ENCODE data around the gene HEPHL1.

The HEPHL1 gene

GRCh38 chr11:94066901-94067429 is 45.8 kb downstream of the HEPHL1 start:
- Histone ChIP-seq H3K36me3 (ENCODE audit: control insufficient read depth, insufficient read depth, low read length) (no peaks in the 10 kb centered on the region), H3K9ac (no peak overlapping the region), H3K4me2 (ENCODE audit: low read length) (no peak overlapping the region), H2AFZ (no peak overlapping the region), H3K4me1 (no peaks in the 10 kb centered on the region), H3K79me2 (no peaks in the 10 kb centered on the region), H3K9me3 (ENCODE audit: control insufficient read depth, low read length) (no peaks in the 10 kb centered on the region), H3K27me3 (ENCODE audit: control insufficient read depth, insufficient read depth, low read length) (no peaks in the 10 kb centered on the region), H3K27ac (no peak overlapping the region), H3K4me3 (ENCODE audit: low read depth, low read length) (no peak overlapping the region)
- TF ChIP-seq CTCF (IDR thresholded peaks at IDR 0.05): no peak

GRCh38 chr11:94068764-94069163 is 47.6 kb downstream of the HEPHL1 start:
- Histone ChIP-seq H3K4me2 (ENCODE audit: low read length) (no peak overlapping the region), H3K27me3 (ENCODE audit: control insufficient read depth, insufficient read depth, low read length) (no peaks in the 10 kb centered on the region), H3K9ac (no peak overlapping the region), H3K27ac (no peak overlapping the region), H3K9me3 (ENCODE audit: control insufficient read depth, low read length) (no peaks in the 10 kb centered on the region), H3K4me1 (no peaks in the 10 kb centered on the region), H3K4me3 (ENCODE audit: low read depth, low read length) (no peak overlapping the region), H2AFZ (no peak overlapping the region), H3K79me2 (no peaks in the 10 kb centered on the region), H3K36me3 (ENCODE audit: control insufficient read depth, insufficient read depth, low read length) (no peaks in the 10 kb centered on the region)
- TF ChIP-seq CTCF (IDR thresholded peaks at IDR 0.05): no peak

- Histone ChIP-seq H2AFZ (no peak overlapping the region), H3K4me3 (ENCODE audit: low read depth, low read length) (no peak overlapping the region), H3K79me2 (no peaks in the 10 kb centered on the region), H3K36me3 (ENCODE audit: control insufficient read depth, insufficient read depth, low read length) (no peaks in the 10 kb centered on the region), H3K4me2 (ENCODE audit: low read length) (no peak overlapping the region), H3K9ac (no peak overlapping the region), H3K9me3 (ENCODE audit: control insufficient read depth, low read length) (no peaks in the 10 kb centered on the region), H3K27ac (no peak overlapping the region), H3K27me3 (ENCODE audit: control insufficient read depth, insufficient read depth, low read length) (no peaks in the 10 kb centered on the region), H3K4me1 (no peaks in the 10 kb centered on the region)
- TF ChIP-seq CTCF (IDR thresholded peaks at IDR 0.05): no peak
Measured at GRCh38 chr11:94077552-94078293, 56.6 kb downstream of the HEPHL1 start.

GRCh38 chr11:94084164-94084563 is 63.0 kb downstream of the HEPHL1 start:
- H3K4me3 ChIP-seq (ENCODE audit: low read depth, low read length): no peak overlapping the region
- no peaks in the 10 kb centered on the region for H3K27me3 ChIP-seq (ENCODE audit: control insufficient read depth, insufficient read depth, low read length)
- no peak for TF ChIP-seq CTCF (IDR thresholded peaks at IDR 0.05)
- no peak overlapping the region for H2AFZ ChIP-seq
- no peak overlapping the region for H3K4me2 ChIP-seq (ENCODE audit: low read length)
- H3K27ac ChIP-seq: no peak overlapping the region
- no peaks in the 10 kb centered on the region for H3K36me3 ChIP-seq (ENCODE audit: control insufficient read depth, insufficient read depth, low read length)
- no peaks in the 10 kb centered on the region for H3K4me1 ChIP-seq
- no peaks in the 10 kb centered on the region for H3K9me3 ChIP-seq (ENCODE audit: control insufficient read depth, low read length)
- no peaks in the 10 kb centered on the region for H3K79me2 ChIP-seq
- H3K9ac ChIP-seq: no peak overlapping the region

- Histone ChIP-seq H3K4me3 (ENCODE audit: low read depth, low read length) (no peak overlapping the region), H3K36me3 (ENCODE audit: control insufficient read depth, insufficient read depth, low read length) (no peaks in the 10 kb centered on the region), H3K79me2 (no peaks in the 10 kb centered on the region), H3K9ac (no peak overlapping the region), H2AFZ (no peak overlapping the region), H3K4me2 (ENCODE audit: low read length) (no peak overlapping the region), H3K4me1 (no peaks in the 10 kb centered on the region), H3K9me3 (ENCODE audit: control insufficient read depth, low read length) (no peaks in the 10 kb centered on the region), H3K27me3 (ENCODE audit: control insufficient read depth, insufficient read depth, low read length) (no peaks in the 10 kb centered on the region), H3K27ac (no peak overlapping the region)
- no peak for TF ChIP-seq CTCF (IDR thresholded peaks at IDR 0.05)
Measured at GRCh38 chr11:94088906-94089305, 67.8 kb downstream of the HEPHL1 start.
